Measurements from ENCODE around the gene OSGEP. TPM values are rescaled to one million over a fixed set of nuclear protein-coding genes. Genes with fewer than 3 reads are reported as not detected.

OSGEP gene
- total RNA-seq, 1 experiment from 2014 or later, result 21.8 TPM

GRCh38 chr14:20458031-20458789, 3.6 kb upstream of the OSGEP start (continued):
- TF ChIP-seq CEBPB (IDR thresholded peaks at IDR 0.05; ENCODE audit: low read depth), result no peak
- no peak for TF ChIP-seq FOSL1 (IDR thresholded peaks at IDR 0.05; ENCODE audit: low read depth)
- TF ChIP-seq SP1 (IDR thresholded peaks at IDR 0.05; ENCODE audit: low read depth), result no peak
- TF ChIP-seq EZH2phosphoT487 (IDR thresholded peaks at IDR 0.05; ENCODE audit: borderline replicate concordance), result no peak
- no peak for TF ChIP-seq POLR2AphosphoS5 (IDR thresholded peaks at IDR 0.05; ENCODE audit: low read depth, low read length)
- no peak for TF ChIP-seq ZFX (IDR thresholded peaks at IDR 0.05)

GRCh38 chr14:20456971-20457370, 2.4 kb upstream of the OSGEP start:
- Histone ChIP-seq H3K79me2 (ENCODE audit: insufficient read depth, low read length) (peaks cover 65% of the 10 kb centered on the region), H4K20me1 (ENCODE audit: insufficient read depth) (no peaks in the 10 kb centered on the region), H3K4me1 (ENCODE audit: control insufficient read depth in 1 of 2, insufficient read depth in 2 of 2, low read length in 2 of 2) (peaks cover 21 to 29% of the 10 kb centered on the region in 2 experiments), H2AFZ (ENCODE audit: low read depth, low read length, poor library complexity, severe bottlenecking) (no peak overlapping the region), H3K4me2 (ENCODE audit: low read length) (peak overlapping the region; percentile 94; the same call in 1 of the 2 replicates), H3K9me3 (ENCODE audit: control insufficient read depth in 1 of 2, insufficient read depth in 1 of 2, low read depth in 1 of 2, low read length in 2 of 2) (no peaks in the 10 kb centered on the region), H3K9ac (ENCODE audit: low read length) (peak overlapping the region; percentile 93; the same call in 1 of the 2 replicates), H3K27ac (ENCODE audit: low read depth, low read length) (0 out of 2 replicates have a peak overlapping the region, but pooled peaks have one; percentile 2), H3K9me2 (ENCODE audit: insufficient read depth) (no peaks in the 10 kb centered on the region), H3K27me3 (ENCODE audit: insufficient read depth, low read length) (no peaks in the 10 kb centered on the region), H3K36me3 (ENCODE audit: control insufficient read depth in 1 of 2, insufficient read depth in 2 of 2, low read length in 2 of 2) (peaks cover 25 to 41% of the 10 kb centered on the region in 2 experiments), H3K4me3 (replicated peaks in 1 of 2; ENCODE audit: low read depth in 1 of 2, low read length in 2 of 2) (no peak overlapping the region)
- no peak for ATAC-seq
- ChIA-PET CTCF (no interaction called here), POLR2A (no interaction called here), RAD21 (ENCODE audit: low non-redundant PET in 1 of 2, low total read pairs in 2 of 2, uncharacterized antibody in 2 of 2, unreplicated experiment in 2 of 2) (no interaction called here)
- BruUV-seq (replicated peaks), result no TSS peak
- intact Hi-C loops (cut with micrococcal nuclease), result loop anchor here (1.0 kb wide), 1 partner anchor 114 kb away; the partner anchor contains the start of gene PARP2
- TF ChIP-seq EZH2 (IDR thresholded peaks at IDR 0.05), result no peak
- no peak for TF ChIP-seq MAX (IDR thresholded peaks at IDR 0.05)
- no peak for TF ChIP-seq CTCF (IDR thresholded peaks at IDR 0.05 in 2 of 3, conservative IDR thresholded peaks at IDR 0.05 in 1 of 3; ENCODE audit: borderline replicate concordance in 1 of 3, insufficient read depth in 1 of 3, low read depth in 2 of 3, low read length in 2 of 3)
- no peak for TF ChIP-seq ZNF274 (IDR thresholded peaks at IDR 0.05; ENCODE audit: low read depth, low read length)
- no peak for TF ChIP-seq RAD21 (IDR thresholded peaks at IDR 0.05; ENCODE audit: low read depth)
- TF ChIP-seq POLR2AphosphoS5 (IDR thresholded peaks at IDR 0.05; ENCODE audit: low read depth, low read length), result no peak
- no peak for TF ChIP-seq ZFX (IDR thresholded peaks at IDR 0.05)
- no peak for TF ChIP-seq SRF (IDR thresholded peaks at IDR 0.05; ENCODE audit: low read depth)
- no peak for DNase-seq (ENCODE audit: low read depth, low spot score)

All from HCT116 (cell line).